Measurements from ENCODE around the gene ANXA5.

- TF ChIP-seq CTCF (conservative IDR thresholded peaks at IDR 0.05; ENCODE audit: low read depth, low read length) (no peak), EZH2phosphoT487 (IDR thresholded peaks at IDR 0.05; ENCODE audit: borderline replicate concordance, low read length) (no peak), EZH2 (IDR thresholded peaks at IDR 0.05; ENCODE audit: low read length, unreplicated experiment) (no peak)
Measured at GRCh38 chr4:121676345-121677075, 20.3 kb downstream of the ANXA5 start.

Data from PC-3 (cell line).